ENCODE results near the gene LMNTD2.

Gene LMNTD2

GRCh38 chr11:590997-591396 lies 30.5 kb upstream of the LMNTD2 start:
- H3K27me3 ChIP-seq (replicated peaks) = no peaks in the 10 kb centered on the region
- H3K27ac ChIP-seq = no peak overlapping the region
- no peak for DNase-seq
- H3K4me3 ChIP-seq (ENCODE audit: low read depth, low read length) = no peak overlapping the region
- in situ Hi-C loops (cut with HindIII; ENCODE audit: low pct_ligation_motif_present, low sequenced_read_pairs) = no loop called here
- TF ChIP-seq CTCF (IDR thresholded peaks at IDR 0.05; ENCODE audit: low read depth, low read length, missing control alignments) = no peak
- H3K36me3 ChIP-seq (replicated peaks) = peaks cover 62% of the 10 kb centered on the region

- H3K36me3 ChIP-seq (replicated peaks) = peaks cover 59% of the 10 kb centered on the region
- no peak for TF ChIP-seq CTCF (IDR thresholded peaks at IDR 0.05; ENCODE audit: low read depth, low read length, missing control alignments)
Observed at GRCh38 chr11:589798-590197, 29.3 kb upstream of the LMNTD2 start.

GRCh38 chr11:587978-588380 lies 27.4 kb upstream of the LMNTD2 start:
- no peak for TF ChIP-seq CTCF (IDR thresholded peaks at IDR 0.05; ENCODE audit: low read depth, low read length, missing control alignments)
- H3K27ac ChIP-seq = peak overlapping the region; percentile 82
- peaks cover 52% of the 10 kb centered on the region for H3K36me3 ChIP-seq (replicated peaks)
- H3K4me3 ChIP-seq (ENCODE audit: low read depth, low read length) = no peak overlapping the region
- H3K27me3 ChIP-seq (replicated peaks) = no peaks in the 10 kb centered on the region
- in situ Hi-C loops (cut with HindIII; ENCODE audit: low pct_ligation_motif_present, low sequenced_read_pairs) = no loop called here
- DNase-seq = peak; percentile 82

More at GRCh38 chr11:589798-590197, 29.3 kb upstream of the LMNTD2 start:
- DNase-seq = no peak
- in situ Hi-C loops (cut with HindIII; ENCODE audit: low pct_ligation_motif_present, low sequenced_read_pairs) = no loop called here
- Histone ChIP-seq H3K27ac (no peak overlapping the region), H3K27me3 (replicated peaks) (no peaks in the 10 kb centered on the region), H3K4me3 (ENCODE audit: low read depth, low read length) (no peak overlapping the region)

- Histone ChIP-seq H3K4me3 (ENCODE audit: low read depth, low read length) (no peak overlapping the region), H3K27me3 (replicated peaks) (no peaks in the 10 kb centered on the region), H3K36me3 (replicated peaks) (peaks cover 52% of the 10 kb centered on the region), H3K27ac (peak overlapping the region; percentile 82)
- no peak for TF ChIP-seq CTCF (IDR thresholded peaks at IDR 0.05; ENCODE audit: low read depth, low read length, missing control alignments)
- DNase-seq = no peak
- in situ Hi-C loops (cut with HindIII; ENCODE audit: low pct_ligation_motif_present, low sequenced_read_pairs) = no loop called here
Observed at GRCh38 chr11:587546-587945, 27.0 kb upstream of the LMNTD2 start.

- Histone ChIP-seq H3K36me3 (replicated peaks) (peaks cover 55% of the 10 kb centered on the region), H3K4me3 (ENCODE audit: low read depth, low read length) (no peak overlapping the region), H3K27me3 (replicated peaks) (no peaks in the 10 kb centered on the region), H3K27ac (no peak overlapping the region)
- in situ Hi-C loops (cut with HindIII; ENCODE audit: low pct_ligation_motif_present, low sequenced_read_pairs) = no loop called here
- TF ChIP-seq CTCF (IDR thresholded peaks at IDR 0.05; ENCODE audit: low read depth, low read length, missing control alignments) = no peak
- no peak for DNase-seq
Observed at GRCh38 chr11:586376-587316, 26.1 kb upstream of the LMNTD2 start.

All from brain microvascular endothelial cell (primary cell).